ENCODE data around the gene ECM2.

ECM2 gene

GRCh38 chr9:92543972-92544371, 8.2 kb upstream of the ECM2 start:
- TF ChIP-seq, protein P1, sequence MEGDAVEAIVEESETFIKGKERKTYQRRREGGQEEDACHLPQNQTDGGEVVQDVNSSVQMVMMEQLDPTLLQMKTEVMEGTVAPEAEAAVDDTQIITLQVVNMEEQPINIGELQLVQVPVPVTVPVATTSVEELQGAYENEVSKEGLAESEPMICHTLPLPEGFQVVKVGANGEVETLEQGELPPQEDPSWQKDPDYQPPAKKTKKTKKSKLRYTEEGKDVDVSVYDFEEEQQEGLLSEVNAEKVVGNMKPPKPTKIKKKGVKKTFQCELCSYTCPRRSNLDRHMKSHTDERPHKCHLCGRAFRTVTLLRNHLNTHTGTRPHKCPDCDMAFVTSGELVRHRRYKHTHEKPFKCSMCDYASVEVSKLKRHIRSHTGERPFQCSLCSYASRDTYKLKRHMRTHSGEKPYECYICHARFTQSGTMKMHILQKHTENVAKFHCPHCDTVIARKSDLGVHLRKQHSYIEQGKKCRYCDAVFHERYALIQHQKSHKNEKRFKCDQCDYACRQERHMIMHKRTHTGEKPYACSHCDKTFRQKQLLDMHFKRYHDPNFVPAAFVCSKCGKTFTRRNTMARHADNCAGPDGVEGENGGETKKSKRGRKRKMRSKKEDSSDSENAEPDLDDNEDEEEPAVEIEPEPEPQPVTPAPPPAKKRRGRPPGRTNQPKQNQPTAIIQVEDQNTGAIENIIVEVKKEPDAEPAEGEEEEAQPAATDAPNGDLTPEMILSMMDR (IDR thresholded peaks at IDR 0.05; ENCODE audit: borderline replicate concordance, insufficient read depth, low read depth, low read length): no peak
- H3K4me3 ChIP-seq (ENCODE audit: low read depth, low read length): no peak overlapping the region

GRCh38 chr9:92538541-92538940, 2.8 kb upstream of the ECM2 start:
- H3K4me3 ChIP-seq (ENCODE audit: low read depth, low read length): no peak overlapping the region
- TF ChIP-seq, protein P1 (IDR thresholded peaks at IDR 0.05; ENCODE audit: borderline replicate concordance, insufficient read depth, low read depth, low read length): no peak

GRCh38 chr9:92534674-92535073, 1.1 kb downstream of the ECM2 start:
- H3K4me3 ChIP-seq (ENCODE audit: low read depth, low read length): peak overlapping the region; percentile 24
- TF ChIP-seq, protein P1 (IDR thresholded peaks at IDR 0.05; ENCODE audit: borderline replicate concordance, insufficient read depth, low read depth, low read length): no peak

- TF ChIP-seq, protein P1 (IDR thresholded peaks at IDR 0.05; ENCODE audit: borderline replicate concordance, insufficient read depth, low read depth, low read length): no peak
- peak overlapping the region; percentile 11 for H3K4me3 ChIP-seq (ENCODE audit: low read depth, low read length)
These were observed 1.6 kb downstream of the ECM2 start for GRCh38 chr9:92534204-92534603.

DNA sequence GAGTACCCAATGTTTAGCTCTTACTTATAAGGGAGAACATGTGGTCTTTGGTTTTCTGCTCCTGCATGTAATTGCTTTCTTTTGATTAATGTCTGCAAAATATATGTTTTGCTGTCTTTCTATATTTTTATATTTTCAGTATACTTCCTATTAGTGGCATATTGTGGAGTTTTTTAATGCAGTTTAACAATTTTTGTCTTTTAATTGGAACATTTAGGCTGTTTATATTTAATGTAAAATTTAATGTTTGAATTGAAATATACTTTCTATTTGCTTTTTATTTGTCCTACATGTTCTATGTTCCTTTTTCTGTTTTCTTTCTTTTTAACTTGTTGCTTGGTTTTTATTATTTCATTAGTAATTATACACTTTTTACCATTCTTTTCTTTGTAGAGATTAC, 4.9 kb downstream of the ECM2 start:
- TF ChIP-seq, protein P1 (IDR thresholded peaks at IDR 0.05; ENCODE audit: borderline replicate concordance, insufficient read depth, low read depth, low read length): no peak
- no peak overlapping the region for H3K4me3 ChIP-seq (ENCODE audit: low read depth, low read length)

DNA sequence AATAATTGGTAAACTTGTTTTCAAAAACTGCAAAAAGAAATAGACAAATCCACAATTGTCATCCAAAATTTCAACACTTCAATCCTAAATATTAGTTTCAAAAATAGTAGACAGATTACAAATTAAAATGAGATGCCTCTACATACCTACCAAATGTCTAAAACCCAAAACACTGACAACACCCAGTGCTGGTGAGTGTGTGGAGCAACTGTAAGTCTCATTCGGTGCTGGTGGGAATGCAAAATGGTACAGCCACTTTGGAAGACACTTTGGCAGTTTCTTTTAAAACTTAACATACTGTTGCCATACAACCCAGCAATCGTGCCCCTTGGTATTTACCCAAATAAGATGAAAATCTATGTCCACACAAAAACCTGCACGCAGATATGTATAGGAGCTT, 6.7 kb downstream of the ECM2 start:
- TF ChIP-seq, protein P1 (IDR thresholded peaks at IDR 0.05; ENCODE audit: borderline replicate concordance, insufficient read depth, low read depth, low read length): no peak
- no peak overlapping the region for H3K4me3 ChIP-seq (ENCODE audit: low read depth, low read length)

DNA sequence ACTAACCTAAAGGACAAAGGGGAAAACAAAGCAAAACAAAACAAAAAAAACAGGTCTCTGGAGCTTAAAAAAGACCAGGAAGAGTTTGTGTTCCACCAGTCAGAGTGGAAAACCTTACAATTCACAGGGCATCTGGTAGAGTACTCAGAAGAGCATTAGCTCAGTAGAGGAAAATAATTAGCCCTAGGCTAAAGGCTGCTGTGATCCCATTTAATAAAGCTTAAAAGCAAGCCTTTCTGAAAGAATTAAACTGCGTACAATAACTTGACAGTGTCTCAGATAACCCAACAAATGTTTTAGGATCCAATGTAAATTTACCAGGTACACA, 7.3 kb downstream of the ECM2 start:
- H3K4me3 ChIP-seq (ENCODE audit: low read depth, low read length): no peak overlapping the region
- TF ChIP-seq, protein P1 (IDR thresholded peaks at IDR 0.05; ENCODE audit: borderline replicate concordance, insufficient read depth, low read depth, low read length): no peak
